ENCODE data around the gene SDHB. TPM values are rescaled to one million over a fixed set of nuclear protein-coding genes. Genes with fewer than 3 reads are reported as not detected.

Gene SDHB
- total RNA-seq, 4 donors from 2014 or later, result 53.0 to 152 (median 74.7) TPM

DNA sequence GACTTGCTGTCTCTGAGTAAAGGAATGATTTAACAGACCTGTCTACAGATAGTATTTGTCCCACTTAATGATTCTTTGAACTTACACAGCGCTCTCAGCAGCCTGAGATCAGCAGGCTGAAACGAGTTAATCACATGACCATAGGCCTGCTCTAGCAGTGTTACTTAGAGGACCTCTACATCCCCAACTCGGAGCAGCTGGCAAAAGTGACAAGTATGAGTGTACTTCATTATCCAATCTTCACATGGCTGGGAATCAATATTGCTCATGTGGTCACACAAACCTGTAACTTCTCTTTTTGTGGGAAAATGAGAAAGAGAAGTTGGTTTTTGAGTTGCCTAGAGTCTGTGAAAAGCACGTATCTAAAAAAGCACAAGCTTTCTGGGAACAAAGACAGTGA is 30.7 kb downstream of the SDHB start:
- H3K4me1 ChIP-seq, result no peaks in the 10 kb centered on the region
- no peaks in the 10 kb centered on the region for H3K27me3 ChIP-seq
- H3K36me3 ChIP-seq, result no peaks in the 10 kb centered on the region
- TF ChIP-seq, protein P1, sequence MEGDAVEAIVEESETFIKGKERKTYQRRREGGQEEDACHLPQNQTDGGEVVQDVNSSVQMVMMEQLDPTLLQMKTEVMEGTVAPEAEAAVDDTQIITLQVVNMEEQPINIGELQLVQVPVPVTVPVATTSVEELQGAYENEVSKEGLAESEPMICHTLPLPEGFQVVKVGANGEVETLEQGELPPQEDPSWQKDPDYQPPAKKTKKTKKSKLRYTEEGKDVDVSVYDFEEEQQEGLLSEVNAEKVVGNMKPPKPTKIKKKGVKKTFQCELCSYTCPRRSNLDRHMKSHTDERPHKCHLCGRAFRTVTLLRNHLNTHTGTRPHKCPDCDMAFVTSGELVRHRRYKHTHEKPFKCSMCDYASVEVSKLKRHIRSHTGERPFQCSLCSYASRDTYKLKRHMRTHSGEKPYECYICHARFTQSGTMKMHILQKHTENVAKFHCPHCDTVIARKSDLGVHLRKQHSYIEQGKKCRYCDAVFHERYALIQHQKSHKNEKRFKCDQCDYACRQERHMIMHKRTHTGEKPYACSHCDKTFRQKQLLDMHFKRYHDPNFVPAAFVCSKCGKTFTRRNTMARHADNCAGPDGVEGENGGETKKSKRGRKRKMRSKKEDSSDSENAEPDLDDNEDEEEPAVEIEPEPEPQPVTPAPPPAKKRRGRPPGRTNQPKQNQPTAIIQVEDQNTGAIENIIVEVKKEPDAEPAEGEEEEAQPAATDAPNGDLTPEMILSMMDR (IDR thresholded peaks at IDR 0.05), result no peak
- no peak for TF ChIP-seq POLR2A (IDR thresholded peaks at IDR 0.05)
- no peak for DNase-seq
- H3K4me3 ChIP-seq, result no peak overlapping the region
- H3K9me3 ChIP-seq, result no peaks in the 10 kb centered on the region
- no peak overlapping the region for H3K27ac ChIP-seq
- intact Hi-C loops (cut with DNase I; ENCODE audit: low total_unique reads), result no loop called here

DNA sequence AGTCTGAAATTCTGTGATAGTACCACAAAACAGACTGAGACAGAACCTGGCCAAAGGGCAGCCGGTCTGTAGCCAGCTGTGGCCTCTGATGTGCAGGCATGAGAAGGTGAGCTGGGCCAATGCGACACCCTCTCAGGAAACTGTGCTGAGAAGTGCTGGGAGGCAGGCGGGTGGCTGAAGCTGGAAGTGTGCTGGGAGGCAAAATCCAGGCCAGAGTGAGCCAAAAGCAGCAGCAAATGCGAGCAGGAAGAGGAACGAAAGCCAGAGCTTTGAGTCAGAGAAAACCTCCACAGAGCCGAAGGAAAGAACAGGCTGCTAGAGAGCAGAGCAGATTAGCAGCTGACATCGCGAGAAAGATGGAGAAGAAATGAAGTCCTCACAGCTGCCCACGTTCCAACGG is 31.9 kb downstream of the SDHB start:
- no peaks in the 10 kb centered on the region for H3K36me3 ChIP-seq
- intact Hi-C loops (cut with DNase I; ENCODE audit: low total_unique reads), result no loop called here
- DNase-seq, result no peak
- H3K9me3 ChIP-seq, result no peaks in the 10 kb centered on the region
- no peak overlapping the region for H3K4me3 ChIP-seq
- no peak for TF ChIP-seq POLR2A (IDR thresholded peaks at IDR 0.05)
- H3K27me3 ChIP-seq, result no peaks in the 10 kb centered on the region
- no peaks in the 10 kb centered on the region for H3K4me1 ChIP-seq
- H3K27ac ChIP-seq, result no peak overlapping the region

DNA sequence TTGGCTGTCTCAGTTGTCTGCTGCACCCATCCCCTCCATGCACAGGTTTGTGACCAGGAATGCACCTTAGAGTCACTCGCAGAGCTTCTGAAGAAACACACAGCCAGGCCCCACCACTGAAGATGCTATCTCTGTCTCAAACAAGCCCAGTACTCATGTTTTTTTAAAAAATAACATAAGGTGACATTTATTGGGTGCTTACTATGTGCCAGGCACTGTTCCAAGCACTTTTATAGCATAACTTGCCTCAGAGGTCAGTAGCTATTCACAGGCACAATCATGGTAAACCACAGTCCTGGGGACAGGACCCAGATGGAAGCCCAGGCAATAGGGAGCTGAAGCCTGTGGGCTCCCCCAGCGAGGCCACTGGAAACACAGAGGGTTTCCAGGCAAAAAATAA is 33.3 kb downstream of the SDHB start:
- no peak overlapping the region for H3K27ac ChIP-seq
- no peaks in the 10 kb centered on the region for H3K36me3 ChIP-seq
- no peak overlapping the region for H3K4me3 ChIP-seq
- no peaks in the 10 kb centered on the region for H3K27me3 ChIP-seq
- DNase-seq, result no peak
- intact Hi-C loops (cut with DNase I; ENCODE audit: low total_unique reads), result no loop called here
- no peak for TF ChIP-seq POLR2A (IDR thresholded peaks at IDR 0.05)
- TF ChIP-seq, protein P1 (IDR thresholded peaks at IDR 0.05), result no peak
- no peaks in the 10 kb centered on the region for H3K9me3 ChIP-seq
- H3K4me1 ChIP-seq, result no peaks in the 10 kb centered on the region

DNA sequence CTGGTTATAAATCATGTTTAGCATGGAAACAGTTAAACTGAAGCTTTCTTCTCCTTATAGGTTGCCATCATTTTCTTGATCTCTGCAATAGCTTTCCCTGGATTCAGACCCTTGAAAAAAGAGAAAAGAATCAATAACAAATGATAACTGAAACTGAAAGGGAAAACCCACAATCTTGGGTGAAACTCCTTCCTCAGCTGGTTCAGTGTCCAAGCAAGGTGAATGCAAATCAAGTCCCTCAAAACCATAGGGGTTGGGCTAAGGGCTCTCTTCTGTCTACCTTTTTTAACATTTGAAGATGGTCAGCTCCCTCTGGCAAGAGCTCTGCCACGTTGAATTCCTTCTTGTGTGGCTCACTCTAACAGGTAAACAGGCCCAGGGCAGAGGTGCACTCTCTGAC is 35.0 kb downstream of the SDHB start:
- DNase-seq, result no peak

DNA sequence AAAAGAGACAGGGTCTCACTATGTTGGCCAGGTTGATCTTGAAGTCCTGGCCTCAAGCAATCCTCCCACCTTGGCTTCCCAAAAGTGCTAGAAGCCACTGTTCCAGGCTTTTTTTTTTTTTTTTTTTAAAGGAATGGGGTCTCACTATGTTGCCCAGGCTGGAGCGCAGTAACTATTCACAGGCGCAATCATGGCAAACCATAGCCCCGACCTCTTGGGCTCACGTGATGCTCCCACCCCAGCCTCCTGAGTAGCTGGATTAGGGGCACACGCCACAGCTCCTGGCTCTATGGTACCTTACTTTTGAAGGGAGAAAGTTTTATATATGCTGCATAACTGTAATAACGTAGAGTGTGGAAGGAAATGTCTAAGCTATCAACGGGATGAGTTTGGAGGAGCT is 36.4 kb downstream of the SDHB start:
- no peaks in the 10 kb centered on the region for H3K27me3 ChIP-seq
- no peaks in the 10 kb centered on the region for H3K9me3 ChIP-seq
- TF ChIP-seq, protein P1 (IDR thresholded peaks at IDR 0.05), result no peak
- TF ChIP-seq POLR2A (IDR thresholded peaks at IDR 0.05), result no peak
- intact Hi-C loops (cut with DNase I; ENCODE audit: low total_unique reads), result no loop called here
- H3K27ac ChIP-seq, result no peak overlapping the region
- DNase-seq, result no peak
- H3K4me1 ChIP-seq, result peaks cover 0 to under 1% of the 10 kb centered on the region in 2 donors
- H3K36me3 ChIP-seq, result no peaks in the 10 kb centered on the region
- no peak overlapping the region for H3K4me3 ChIP-seq

More for the DNA sequence above, 35.0 kb downstream of the SDHB start:
- Histone ChIP-seq H3K27me3 (no peaks in the 10 kb centered on the region), H3K27ac (no peak overlapping the region), H3K36me3 (no peaks in the 10 kb centered on the region), H3K9me3 (no peaks in the 10 kb centered on the region), H3K4me3 (no peak overlapping the region), H3K4me1 (no peaks in the 10 kb centered on the region)
- intact Hi-C loops (cut with DNase I; ENCODE audit: low total_unique reads), result no loop called here
- TF ChIP-seq, protein P1 (IDR thresholded peaks at IDR 0.05), result no peak
- TF ChIP-seq POLR2A (IDR thresholded peaks at IDR 0.05), result no peak

DNA sequence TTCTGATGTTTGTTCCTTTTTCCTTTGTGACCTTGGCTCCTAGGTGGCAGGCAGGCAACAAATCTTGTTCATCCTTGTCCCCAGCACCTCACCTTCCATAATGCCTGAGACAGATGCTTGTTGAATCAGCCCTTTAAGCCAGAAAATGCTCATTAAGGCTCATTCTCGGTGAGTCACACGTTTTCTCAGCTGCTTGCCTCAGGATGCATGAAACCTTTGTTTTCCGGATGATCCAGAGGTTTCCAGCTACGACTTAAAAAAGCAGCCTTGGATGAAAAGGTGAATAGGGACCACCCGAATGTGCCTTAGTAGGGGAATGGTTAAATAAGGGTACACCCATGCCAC is 37.5 kb downstream of the SDHB start:
- H3K9me3 ChIP-seq, result no peaks in the 10 kb centered on the region
- peaks cover 0 to 9% of the 10 kb centered on the region in 2 donors for H3K4me1 ChIP-seq
- no peaks in the 10 kb centered on the region for H3K36me3 ChIP-seq
- DNase-seq, result no peak
- H3K27me3 ChIP-seq, result no peaks in the 10 kb centered on the region
- TF ChIP-seq, protein P1 (IDR thresholded peaks at IDR 0.05), result no peak
- no peak for TF ChIP-seq POLR2A (IDR thresholded peaks at IDR 0.05)
- no peak overlapping the region for H3K4me3 ChIP-seq
- no peak overlapping the region for H3K27ac ChIP-seq
- intact Hi-C loops (cut with DNase I; ENCODE audit: low total_unique reads), result no loop called here

Measured in uterus (tissue), 4 donors.